ENCODE results near the gene MUC4.
"Not testable (repeated sequence)": the region's sequence is repeated elsewhere in the genome, so short reads cannot be mapped to it uniquely, and the experiment has no call there.

Gene MUC4

GRCh38 chr3:195820901-195821300 is 9.2 kb upstream of the MUC4 start:
- TF ChIP-seq POLR2A (IDR thresholded peaks at IDR 0.05; ENCODE audit: low read depth, low read length) (no peak), POLR2AphosphoS5 (IDR thresholded peaks at IDR 0.05; ENCODE audit: low read depth, low read length) (no peak), TAF1 (IDR thresholded peaks at IDR 0.05; ENCODE audit: borderline replicate concordance, low read depth, low read length) (no peak)
- no peak for DNase-seq (ENCODE audit: insufficient read length)
- no peak for FAIRE-seq

GRCh38 chr3:195820186-195820585 is 8.5 kb upstream of the MUC4 start:
- DNase-seq (ENCODE audit: insufficient read length) (no peak), FAIRE-seq (no peak)
- TF ChIP-seq POLR2AphosphoS5 (IDR thresholded peaks at IDR 0.05; ENCODE audit: low read depth, low read length) (no peak), TAF1 (IDR thresholded peaks at IDR 0.05; ENCODE audit: borderline replicate concordance, low read depth, low read length) (no peak), POLR2A (IDR thresholded peaks at IDR 0.05; ENCODE audit: low read depth, low read length) (no peak)

GRCh38 chr3:195818301-195818700 is 6.6 kb upstream of the MUC4 start:
- TF ChIP-seq POLR2AphosphoS5 (IDR thresholded peaks at IDR 0.05; ENCODE audit: low read depth, low read length) (no peak), POLR2A (IDR thresholded peaks at IDR 0.05; ENCODE audit: low read depth, low read length) (no peak), TAF1 (IDR thresholded peaks at IDR 0.05; ENCODE audit: borderline replicate concordance, low read depth, low read length) (no peak)
- DNase-seq (ENCODE audit: insufficient read length) (no peak), FAIRE-seq (no peak)

- TF ChIP-seq POLR2AphosphoS5 (IDR thresholded peaks at IDR 0.05; ENCODE audit: low read depth, low read length) (no peak), TAF1 (IDR thresholded peaks at IDR 0.05; ENCODE audit: borderline replicate concordance, low read depth, low read length) (no peak), POLR2A (IDR thresholded peaks at IDR 0.05; ENCODE audit: low read depth, low read length) (no peak)
- FAIRE-seq: no peak
- no peak for DNase-seq (ENCODE audit: insufficient read length)
Observed at GRCh38 chr3:195817578-195818135, 5.9 kb upstream of the MUC4 start.

GRCh38 chr3:195816276-195816913 is 4.7 kb upstream of the MUC4 start:
- not testable (repeated sequence) for DNase-seq (ENCODE audit: insufficient read length); FAIRE-seq

- DNase-seq (ENCODE audit: insufficient read length) (no peak), FAIRE-seq (no peak)
- TF ChIP-seq POLR2A (IDR thresholded peaks at IDR 0.05; ENCODE audit: low read depth, low read length): no peak
- TF ChIP-seq POLR2AphosphoS5 (IDR thresholded peaks at IDR 0.05; ENCODE audit: low read depth, low read length): no peak
- TF ChIP-seq TAF1 (IDR thresholded peaks at IDR 0.05; ENCODE audit: borderline replicate concordance, low read depth, low read length): no peak
Observed at GRCh38 chr3:195815169-195815771, 3.5 kb upstream of the MUC4 start.

- DNase-seq (ENCODE audit: insufficient read length): no peak
Observed at GRCh38 chr3:195813916-195814640, 2.3 kb upstream of the MUC4 start.

GRCh38 chr3:195812366-195812765 is 637 bp upstream of the MUC4 start:
- TF ChIP-seq POLR2AphosphoS5 (IDR thresholded peaks at IDR 0.05; ENCODE audit: low read depth, low read length) (no peak), POLR2A (IDR thresholded peaks at IDR 0.05; ENCODE audit: low read depth, low read length) (no peak), TAF1 (IDR thresholded peaks at IDR 0.05; ENCODE audit: borderline replicate concordance, low read depth, low read length) (no peak)
- DNase-seq (ENCODE audit: insufficient read length) (no peak), FAIRE-seq (no peak)

More at GRCh38 chr3:195813916-195814640, 2.3 kb upstream of the MUC4 start:
- no peak for FAIRE-seq
- TF ChIP-seq POLR2AphosphoS5 (IDR thresholded peaks at IDR 0.05; ENCODE audit: low read depth, low read length): no peak
- no peak for TF ChIP-seq TAF1 (IDR thresholded peaks at IDR 0.05; ENCODE audit: borderline replicate concordance, low read depth, low read length)
- TF ChIP-seq POLR2A (IDR thresholded peaks at IDR 0.05; ENCODE audit: low read depth, low read length): no peak

GRCh38 chr3:195810455-195810845 is 1.3 kb downstream of the MUC4 start:
- TF ChIP-seq POLR2A (IDR thresholded peaks at IDR 0.05; ENCODE audit: low read depth, low read length) (no peak), POLR2AphosphoS5 (IDR thresholded peaks at IDR 0.05; ENCODE audit: low read depth, low read length) (no peak), TAF1 (IDR thresholded peaks at IDR 0.05; ENCODE audit: borderline replicate concordance, low read depth, low read length) (no peak)
- FAIRE-seq: no peak
- DNase-seq (ENCODE audit: insufficient read length): no peak

- no peak for FAIRE-seq
- no peak for DNase-seq (ENCODE audit: insufficient read length)
- no peak for TF ChIP-seq POLR2A (IDR thresholded peaks at IDR 0.05; ENCODE audit: low read depth, low read length)
- no peak for TF ChIP-seq POLR2AphosphoS5 (IDR thresholded peaks at IDR 0.05; ENCODE audit: low read depth, low read length)
- no peak for TF ChIP-seq TAF1 (IDR thresholded peaks at IDR 0.05; ENCODE audit: borderline replicate concordance, low read depth, low read length)
Observed at GRCh38 chr3:195809796-195810454, 1.8 kb downstream of the MUC4 start.

- TF ChIP-seq TAF1 (IDR thresholded peaks at IDR 0.05; ENCODE audit: borderline replicate concordance, low read depth, low read length): no peak
- TF ChIP-seq POLR2A (IDR thresholded peaks at IDR 0.05; ENCODE audit: low read depth, low read length): no peak
- no peak for TF ChIP-seq POLR2AphosphoS5 (IDR thresholded peaks at IDR 0.05; ENCODE audit: low read depth, low read length)
- DNase-seq (ENCODE audit: insufficient read length) (no peak), FAIRE-seq (no peak)
Observed at GRCh38 chr3:195809291-195809785, 2.4 kb downstream of the MUC4 start.

Data from GM12892 (cell line).